CD4-positive, alpha-beta T cell treated with Interleukin-10 for 1 hour (primary cell): ENCODE measurements around the gene DENND1A.

Experiments used
- DNase-seq: peaks from one replicate; pipeline ENCODE4 v3.0.0-alpha.2; 2020

Gene DENND1A

DNA sequence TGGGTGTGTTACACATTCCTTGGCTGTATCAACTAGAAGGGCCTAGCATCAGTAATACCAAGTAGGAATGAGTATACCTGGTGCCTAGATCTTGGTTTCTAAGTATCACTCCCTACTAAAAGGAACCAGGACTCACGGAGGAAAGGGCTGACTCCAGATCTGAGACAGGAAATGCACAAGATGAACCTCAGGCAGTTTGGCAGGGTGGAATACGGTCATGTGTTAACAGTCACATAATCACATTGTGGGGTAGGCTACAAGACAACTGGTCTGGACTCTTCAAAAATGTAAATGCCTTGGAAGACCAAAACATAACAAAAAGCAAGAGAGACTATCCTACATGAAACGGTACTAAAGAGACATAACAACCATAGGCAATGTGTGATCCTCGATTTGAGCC is 415.2 kb downstream of the DENND1A start:
- DNase-seq = no peak

DNA sequence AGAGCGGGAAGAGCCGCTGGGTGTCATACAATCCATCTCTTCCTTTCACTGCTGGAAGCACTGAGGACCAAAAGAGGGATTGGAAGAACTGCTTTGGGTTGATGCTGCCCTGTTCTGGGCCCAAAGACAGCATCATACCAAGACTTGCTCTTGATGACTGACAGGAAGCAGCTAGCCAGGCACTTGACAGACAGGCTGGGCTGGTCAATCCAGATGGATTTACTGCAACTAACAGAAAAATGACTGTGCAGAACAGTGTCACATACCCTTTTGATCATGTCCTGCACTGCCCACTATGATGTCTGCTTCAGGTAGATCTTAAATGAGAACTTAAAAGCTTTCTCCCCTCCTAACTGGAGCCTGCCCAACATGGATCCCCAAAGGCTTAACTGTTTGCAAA is 416.4 kb downstream of the DENND1A start:
- DNase-seq = no peak

DNA sequence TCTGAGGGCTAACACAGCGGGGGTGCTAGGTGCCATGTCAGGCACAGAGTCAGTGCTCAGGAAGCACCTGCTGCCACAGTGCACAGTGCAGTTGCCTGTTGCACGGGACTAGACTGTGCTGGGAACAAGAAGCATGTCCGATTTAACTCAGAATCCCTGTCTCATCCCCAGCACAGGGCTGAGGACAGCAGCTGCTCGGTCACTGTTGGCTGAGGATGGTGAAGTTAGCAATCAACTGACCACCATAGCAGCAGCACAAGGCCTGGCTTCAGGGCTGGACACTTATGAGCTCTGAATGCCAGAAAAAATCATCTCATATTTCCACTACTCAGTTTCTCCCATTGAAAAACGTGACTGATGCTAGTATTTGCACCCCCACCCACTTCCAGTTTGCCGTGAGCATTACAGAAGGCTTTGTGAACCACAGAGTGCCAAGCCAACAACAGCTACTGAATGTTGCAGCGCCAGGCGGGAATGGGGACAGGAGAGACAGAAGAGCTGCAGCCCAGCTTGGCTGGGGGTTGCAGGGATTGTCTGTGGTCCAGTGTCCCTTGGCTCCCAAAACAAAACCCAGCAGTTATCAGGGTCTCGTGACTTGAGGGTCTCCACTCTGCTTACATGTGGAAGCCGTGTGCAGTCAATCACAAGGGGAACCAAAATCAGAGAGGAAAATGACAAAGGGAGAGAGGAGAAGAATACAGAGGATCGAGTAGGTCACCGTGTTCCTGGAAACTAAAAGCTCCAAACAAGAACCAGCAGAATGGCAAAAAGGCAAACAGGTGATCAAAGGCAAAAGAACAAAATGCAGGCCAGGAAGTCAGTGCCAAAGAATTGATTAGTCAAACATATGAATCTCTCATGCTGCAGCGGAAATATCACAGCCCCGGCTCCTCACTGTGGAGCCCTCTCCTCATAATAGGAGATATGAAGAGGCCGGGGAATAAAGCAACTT is 418.3 kb downstream of the DENND1A start:
- DNase-seq = no peak

DNA sequence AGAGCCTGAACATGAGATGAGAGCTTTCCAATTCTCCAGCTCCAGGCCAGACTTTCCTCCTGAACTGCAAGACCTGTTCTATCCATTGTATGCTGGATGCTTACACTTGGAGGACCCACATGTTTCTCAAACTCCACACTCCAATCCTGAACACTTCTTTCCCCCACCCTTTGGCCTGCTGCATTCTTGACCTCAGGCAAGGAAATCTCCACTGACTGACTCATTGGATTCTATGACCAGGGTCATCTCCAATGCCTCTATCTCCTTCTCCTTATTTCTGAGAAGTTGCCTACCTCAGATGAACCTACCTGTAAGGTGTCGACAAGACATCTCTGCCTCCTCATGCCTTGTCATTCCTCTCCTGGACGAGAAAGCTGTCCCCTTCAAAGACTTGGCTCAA is 420.3 kb downstream of the DENND1A start:
- no peak for DNase-seq

DNA sequence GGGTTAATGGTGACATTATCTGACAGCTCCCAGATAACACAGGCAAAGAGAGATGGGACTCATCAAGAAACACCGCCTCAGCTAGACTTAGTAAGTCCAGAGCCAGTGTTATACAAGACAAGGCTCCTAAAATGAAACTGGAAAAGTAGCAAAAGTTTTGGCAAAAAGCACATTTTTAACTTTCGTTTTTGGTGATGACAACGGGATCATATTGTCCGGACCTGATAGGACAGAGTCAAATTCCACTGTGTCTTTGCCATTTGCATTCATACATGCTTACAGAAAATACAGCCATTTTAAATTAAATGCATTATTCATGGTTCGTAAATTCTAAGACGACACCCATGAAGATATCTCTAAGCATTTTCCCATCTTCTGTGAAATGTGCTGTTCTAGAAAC is 421.9 kb downstream of the DENND1A start:
- DNase-seq = no peak

DNA sequence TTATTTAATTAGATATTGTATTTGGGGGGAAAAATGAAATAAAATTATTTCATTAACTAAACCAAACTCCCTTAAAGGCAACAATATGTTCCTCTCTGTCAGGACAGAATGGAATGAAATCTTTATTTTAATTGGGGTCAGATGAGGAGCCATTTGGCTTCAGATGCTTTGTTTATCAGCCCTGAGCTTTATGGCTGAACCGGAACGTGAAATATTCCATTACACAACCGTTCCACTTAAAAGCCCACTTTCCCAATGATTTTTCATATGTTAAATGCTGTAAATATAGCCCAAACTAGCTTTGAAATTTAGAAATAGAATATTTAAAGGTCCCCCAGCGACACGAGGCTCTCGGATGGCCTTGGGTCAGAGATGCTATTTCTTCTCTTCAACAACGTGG is 424.4 kb downstream of the DENND1A start:
- DNase-seq = no peak

DNA sequence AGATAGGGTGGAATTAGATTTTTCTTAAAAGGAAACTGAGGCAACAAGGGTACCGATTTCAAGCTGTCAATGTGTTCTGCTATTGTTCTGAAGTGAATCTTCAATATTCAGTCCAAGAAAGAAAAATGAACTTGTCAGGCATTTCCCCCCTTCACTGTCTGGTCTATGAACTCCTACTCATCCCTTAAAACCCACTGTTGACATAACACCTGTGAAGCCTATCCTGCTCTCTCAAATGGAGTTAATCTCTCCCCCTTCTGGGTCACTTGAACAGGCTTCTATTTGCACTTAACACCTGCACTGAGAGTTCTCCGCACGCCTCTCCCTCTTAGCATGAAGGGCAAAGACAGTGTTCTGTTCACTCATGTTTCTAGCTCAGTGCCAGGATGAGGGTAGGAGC is 429.6 kb downstream of the DENND1A start:
- no peak for DNase-seq

DNA sequence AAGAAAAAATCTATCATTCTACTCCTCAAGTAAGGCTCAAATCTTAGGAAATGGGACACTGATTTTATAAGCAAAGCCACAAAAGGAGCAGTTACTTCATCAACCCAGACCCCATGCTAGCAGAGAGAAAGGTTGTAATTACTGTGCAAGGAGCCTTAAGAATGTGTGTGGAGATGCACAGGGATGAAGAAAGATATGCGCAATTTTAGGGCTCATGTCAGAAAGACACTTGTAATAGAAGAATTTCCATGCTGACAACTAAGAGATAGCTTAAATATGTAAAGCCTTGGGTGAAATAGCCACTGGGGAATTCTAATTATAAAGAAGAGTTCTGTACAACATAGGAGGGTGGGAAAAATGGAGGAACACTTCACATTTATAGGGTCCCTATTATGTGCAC is 432.1 kb downstream of the DENND1A start:
- DNase-seq = no peak

DNA sequence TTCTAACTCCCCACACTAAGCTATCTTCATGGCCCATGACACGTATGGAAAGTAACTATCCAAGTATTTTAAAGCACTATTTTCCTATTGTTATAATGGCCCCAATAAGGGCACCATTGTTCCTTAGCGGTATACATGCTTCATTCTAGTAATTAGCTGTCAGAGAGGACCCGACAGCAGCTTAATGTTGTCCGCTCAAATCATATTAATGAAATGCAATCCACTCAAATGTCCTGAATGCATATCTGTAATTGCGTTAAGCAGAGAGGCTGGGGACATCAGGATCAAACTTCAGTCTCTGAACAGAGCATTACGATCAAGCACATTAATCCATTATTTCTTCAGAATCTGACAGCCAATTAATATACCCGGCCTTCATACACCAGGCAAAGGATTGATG is 434.2 kb downstream of the DENND1A start:
- no peak for DNase-seq

DNA sequence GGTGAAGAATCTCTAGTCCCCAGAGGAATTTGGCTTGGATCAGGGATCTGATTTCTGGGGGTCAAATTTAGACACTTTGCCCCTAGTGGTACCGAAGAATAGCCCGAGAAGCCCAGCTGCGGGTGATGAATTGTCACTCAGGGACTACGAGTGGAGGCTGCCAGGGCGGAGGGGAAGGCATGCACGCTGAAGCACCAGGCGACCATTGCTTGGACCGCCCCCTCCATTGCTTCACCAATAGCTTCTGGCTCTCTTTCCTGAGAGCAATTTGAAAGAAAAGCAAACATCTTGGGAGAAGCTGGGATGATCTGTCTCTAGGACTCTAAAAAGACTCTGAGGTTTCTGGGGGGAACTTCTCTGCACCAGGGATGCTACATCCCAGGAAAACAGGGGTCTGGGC is 436.3 kb downstream of the DENND1A start:
- no peak for DNase-seq

DNA sequence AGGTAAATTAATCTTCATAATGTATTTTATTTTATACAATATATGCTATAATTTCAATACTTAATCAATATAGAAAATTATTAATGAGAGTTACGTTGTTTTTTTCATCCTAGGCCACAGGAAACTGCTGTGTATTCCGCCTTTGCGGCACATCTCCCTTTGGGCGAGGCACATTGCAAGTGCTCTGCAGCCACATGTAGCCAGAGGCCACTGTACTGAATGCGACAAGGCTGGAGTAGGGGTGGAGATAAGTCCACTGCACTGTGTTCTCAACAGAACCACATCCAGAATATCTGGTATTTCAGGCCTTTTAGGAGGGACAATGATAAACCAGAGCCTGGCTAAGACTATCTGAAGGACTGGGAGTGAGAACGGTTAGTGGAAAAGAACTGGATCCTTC is 439.2 kb downstream of the DENND1A start:
- DNase-seq = no peak

DNA sequence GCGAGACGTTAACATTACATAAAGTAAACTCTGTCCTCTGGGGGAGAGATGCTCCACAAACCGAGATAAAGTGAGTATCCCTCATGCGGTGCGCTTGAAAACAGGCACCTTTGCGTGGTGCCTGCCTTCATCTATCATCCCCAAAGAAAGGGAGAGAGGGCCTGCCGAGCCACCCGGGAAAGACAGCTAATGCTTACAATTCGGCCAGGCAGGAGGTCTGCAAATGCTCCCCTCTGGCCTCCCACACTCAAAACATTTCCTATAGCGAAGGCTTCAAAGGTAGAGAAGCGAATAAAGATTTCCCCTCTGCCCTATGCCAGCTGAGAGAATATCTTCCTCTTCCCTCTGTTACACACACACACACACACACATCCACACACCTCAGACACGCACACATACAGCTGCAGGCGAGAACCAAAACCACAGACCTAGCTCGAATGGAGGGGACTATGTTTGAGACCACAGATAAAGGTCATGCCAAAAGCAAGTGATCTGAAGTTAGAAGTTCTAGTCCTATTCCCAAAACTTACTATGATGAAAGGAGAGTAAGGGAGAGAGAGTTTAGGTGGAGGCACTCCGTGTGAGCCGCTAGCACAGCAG is 441.1 kb downstream of the DENND1A start:
- no peak for DNase-seq

DNA sequence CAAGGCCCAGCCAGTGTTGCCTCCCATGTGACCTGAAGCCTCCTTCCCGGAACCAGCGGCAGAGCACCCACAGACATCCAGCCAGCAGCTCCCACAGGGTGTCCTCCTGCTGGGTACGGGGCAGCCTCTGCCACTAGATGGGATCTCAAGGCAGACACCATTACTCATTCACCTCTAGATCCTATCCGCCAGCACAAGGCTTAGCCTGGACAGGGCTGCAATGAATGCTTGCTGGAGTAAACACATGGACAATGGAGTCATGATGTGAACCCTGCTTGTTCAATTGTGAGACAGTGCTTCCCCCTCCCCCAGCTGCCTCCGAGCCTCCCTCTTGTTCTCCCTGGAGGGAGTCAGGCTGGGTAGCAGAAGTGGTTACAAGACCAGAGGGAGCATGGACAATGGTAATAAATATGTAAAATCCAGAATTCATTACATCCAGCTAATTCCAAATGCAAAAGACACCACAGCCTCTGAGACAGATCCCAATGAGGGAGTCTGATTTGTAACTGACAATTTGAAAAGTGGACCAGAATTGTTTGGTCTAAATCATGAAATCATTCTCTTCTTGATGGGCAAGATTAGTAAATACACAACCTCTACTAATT is 441.9 kb downstream of the DENND1A start:
- DNase-seq = no peak

DNA sequence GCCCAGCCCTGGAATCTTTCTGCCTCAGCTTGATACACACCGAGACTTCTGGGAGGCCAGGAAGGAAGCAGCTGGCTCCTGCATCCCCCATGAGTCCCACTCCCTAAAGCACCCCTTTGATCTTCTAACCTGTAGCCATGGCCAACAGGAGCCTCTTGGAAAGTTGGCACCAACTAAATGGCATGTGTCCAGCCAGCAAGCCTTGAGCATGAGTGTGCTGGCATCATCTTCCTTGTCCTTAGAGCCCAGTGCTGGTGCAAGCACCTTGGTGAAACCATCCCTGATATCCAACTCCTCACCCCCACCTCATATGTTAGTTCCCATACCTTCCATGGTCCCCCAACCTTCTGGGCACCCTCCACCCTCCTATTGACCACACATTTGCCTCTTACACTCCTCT is 443.5 kb downstream of the DENND1A start:
- no peak for DNase-seq

DNA sequence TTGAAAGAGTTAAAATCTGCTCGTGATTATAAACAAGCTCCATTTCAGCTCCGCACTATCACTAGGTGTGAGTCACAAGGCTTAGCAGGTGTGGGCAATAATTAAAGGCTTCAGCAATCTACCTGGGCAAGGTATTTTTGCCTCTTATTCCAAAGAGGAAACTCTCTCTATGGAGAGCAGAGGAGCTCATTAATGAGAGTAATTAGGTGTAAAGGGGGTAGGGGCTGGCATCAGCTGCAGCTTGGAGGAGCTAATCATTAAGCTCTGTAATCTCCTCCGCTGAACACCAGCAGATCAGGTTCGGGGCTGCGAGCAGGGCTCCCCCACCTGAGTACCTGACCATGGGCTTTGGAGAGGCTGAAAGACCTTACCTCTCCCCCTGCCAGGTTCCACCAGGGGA is 444.7 kb downstream of the DENND1A start:
- no peak for DNase-seq

DNA sequence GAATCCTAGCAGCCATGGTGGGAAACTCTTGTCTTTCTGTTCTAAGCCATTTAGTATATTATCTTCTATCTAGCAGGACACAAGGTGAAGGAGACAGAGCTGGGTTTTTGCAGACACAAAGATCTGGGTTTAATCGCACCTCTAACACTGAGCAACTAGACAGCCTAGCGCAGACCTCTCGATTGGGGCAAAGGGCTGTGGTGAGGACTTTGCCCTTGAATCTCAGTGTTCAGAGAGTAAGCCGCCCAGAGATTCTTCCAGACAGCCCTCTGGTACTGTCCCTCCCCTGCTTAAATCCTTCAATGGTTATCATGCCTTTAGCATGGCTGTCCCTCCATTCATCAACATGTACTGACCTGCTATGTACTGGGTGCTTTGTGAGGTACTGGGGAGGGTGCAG is 445.8 kb downstream of the DENND1A start:
- DNase-seq = no peak

DNA sequence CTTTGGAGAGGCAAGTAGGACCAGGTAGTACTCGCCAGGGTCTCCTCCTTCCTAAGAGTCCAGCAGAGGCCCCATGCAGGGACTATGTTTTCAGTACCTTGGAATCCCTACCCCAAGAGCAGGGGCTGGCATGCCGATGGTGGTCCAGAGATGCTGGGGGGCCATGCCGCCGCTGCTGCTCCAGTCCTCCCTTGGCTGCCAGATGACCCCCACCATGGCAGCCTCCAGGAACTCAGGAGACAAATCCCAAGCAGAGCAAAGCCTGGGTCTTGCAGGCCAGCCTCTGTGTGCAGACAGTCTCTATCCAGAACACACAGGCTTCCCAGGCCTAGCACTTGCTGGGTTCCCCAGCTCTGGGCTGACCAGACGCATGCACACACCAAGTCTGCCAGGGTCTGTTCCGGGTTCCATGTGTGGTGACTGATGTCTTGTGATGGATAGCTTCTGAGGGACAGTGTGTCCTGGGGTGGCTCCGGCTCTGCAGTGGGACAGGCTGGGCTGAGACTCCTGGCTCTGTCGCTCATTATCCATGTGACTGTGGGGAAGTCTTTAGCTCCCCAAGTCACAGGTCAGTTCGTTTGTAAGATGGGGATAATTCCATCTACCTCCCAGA is 446.6 kb downstream of the DENND1A start:
- DNase-seq = no peak

DNA sequence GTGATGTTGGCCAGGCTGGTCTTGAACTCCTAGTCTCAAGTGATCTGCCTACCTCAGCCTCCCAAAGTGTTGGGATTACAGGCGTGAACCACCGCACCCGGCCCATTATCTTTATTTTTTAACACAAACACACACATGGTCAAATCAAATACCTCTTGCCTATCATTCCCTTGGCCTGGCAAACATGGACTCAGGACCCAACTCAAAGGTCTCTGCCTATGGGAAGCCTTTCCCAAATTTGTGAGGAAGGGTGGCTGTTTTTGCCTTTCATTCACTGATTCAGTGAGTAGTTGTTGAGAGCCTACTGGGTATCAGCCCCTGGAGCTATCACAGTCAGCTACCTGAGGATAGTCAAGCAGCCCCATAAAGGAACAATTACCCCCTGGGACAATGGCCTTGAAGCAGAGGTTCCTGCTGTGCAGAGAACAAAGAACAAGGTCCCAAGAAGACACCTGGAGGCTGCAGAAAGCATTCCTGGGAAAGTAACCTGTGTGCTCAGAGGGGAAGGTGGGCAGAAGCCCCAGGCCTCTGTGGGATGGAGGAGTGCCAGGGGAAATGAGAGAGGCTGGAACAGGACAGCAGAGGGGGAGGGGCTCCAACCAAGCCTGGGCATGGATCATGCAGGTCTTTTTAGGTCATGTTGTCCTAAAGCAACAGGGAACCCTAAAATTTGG is 447.5 kb downstream of the DENND1A start:
- DNase-seq = no peak

DNA sequence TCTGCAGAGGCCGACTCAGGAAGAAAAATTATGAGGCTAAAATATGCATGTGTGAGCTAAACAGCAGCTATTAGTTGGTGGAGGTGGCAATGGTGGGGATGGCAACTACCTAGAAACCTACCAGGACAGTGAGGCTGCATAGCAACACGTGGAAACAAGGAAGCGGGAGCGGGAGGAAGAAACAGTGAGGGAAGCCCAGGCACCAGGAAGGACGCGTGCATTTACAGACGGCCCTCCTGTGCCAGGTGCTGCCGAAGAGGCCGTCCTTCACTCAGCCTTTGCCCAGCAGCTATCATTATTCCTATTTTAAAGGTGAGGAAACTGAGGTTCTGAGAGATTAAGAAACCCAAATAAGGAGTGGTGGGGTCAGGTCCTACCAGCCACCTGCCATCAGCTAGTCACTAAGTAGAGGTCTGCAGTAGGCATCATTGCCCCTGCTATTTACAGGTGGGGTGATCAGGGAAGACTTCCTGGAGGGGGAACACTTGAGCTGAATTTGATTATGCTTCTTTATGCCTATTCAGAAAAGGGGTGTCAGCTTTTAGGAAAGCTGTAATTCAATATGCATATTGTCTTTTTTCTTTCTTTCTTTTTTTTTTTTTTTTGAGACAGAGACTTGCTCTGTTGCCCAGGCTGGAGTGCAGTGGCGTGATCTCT is 448.6 kb downstream of the DENND1A start:
- DNase-seq = no peak

DNA sequence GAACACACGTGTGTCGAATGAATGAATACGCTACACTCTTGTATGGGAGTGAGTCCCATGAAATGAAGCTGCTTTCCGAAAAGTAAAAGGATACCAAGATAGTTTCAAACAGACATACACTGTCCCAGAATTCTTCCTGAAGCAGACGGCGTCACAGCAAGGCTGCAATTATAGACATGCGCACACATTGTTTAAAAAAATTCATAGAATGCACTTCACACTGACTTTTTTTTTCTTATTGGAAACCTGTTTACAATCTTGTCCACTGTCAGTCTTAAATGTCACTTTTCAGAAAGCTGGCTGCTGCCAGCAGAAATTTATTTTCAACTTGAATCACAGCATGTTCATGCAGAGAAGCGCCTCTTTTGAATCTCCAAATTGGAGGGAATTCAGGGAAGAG is 449.1 kb downstream of the DENND1A start:
- DNase-seq = no peak

DNA sequence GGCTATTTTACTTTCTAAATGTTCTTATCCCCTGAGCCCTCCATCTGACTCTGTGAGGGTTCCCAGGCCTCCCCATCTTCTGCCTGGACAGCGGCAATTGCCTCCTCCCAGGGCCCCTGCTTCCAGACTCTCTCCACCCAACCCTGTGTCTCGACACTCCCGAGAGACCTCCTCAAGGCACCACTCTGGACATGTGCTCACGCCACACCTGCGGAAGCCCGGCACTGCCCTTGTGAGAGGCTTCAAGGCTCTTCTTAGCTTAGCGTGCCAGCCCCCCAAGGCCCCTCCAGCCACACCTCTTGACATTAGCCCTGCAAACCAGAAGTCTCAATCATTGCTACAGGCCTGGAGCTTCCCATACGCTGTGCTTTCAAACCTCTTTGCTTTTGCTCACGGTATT is 449.8 kb downstream of the DENND1A start:
- DNase-seq = no peak

DNA sequence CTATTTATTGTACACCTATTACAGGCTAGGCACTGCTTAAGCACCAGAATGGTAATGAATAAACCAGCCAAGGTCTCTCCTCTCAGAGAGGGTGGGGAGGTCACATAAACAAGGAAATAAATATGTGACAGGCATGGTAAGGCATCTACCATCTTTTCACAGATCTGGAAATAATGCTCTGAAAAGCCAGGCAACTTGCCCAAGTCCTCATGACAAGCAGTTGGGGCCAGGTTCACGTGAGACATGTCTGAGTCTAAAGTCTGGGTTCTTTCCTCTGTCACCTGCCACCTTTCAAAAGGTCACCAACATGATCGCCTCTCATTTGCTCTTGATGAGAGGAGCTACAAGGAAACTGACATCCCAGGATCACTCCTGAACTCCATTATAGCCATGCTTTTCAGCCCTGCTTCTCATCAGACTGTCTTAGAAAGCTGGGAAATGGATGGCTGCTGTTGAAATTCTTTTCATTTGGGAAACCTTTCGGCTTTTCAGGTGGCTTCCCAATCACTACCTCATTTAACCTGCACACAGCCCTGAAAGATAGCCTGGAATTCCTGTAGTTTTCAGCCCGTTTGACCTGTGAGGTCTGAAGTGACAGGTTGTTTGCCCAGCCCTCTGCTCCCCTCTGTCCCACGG is 450.8 kb downstream of the DENND1A start:
- DNase-seq = no peak
